Erythroblast (primary cell): Measurements from ENCODE around the gene ABCA7.

Experiments used
- GATA1 ChIP-seq: IDR thresholded peaks from 2 replicates; pipeline ENCODE4 v1.6.1; 2011; ENCODE audit warnings: low read depth, mild to moderate bottlenecking, control low read depth, low read length, moderate library complexity
- POLR2A ChIP-seq: IDR thresholded peaks from 2 replicates; pipeline ENCODE4 v1.6.1; 2011; ENCODE audit warnings: mild to moderate bottlenecking, low read length

DNA sequence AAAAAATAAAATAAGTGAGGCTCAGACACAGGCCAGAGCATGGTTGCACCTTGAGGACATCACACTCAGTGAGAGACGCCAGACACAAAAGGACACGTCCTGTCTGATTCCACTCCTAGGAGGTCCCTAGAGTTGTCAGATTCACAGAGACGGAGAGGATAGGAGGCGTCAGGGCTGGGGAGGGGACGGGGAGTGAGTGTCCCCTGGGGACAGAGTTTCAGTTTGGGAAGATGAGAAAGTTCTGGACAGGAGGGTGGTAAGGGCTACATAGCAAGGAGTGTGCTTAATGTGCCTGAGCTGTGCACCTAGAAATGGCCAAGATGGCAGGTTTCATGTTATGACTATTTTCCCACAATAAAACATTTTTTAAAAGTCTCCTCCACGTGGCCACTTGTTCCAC, 41.8 kb upstream of the ABCA7 start:
- TF ChIP-seq POLR2A: no peak
- TF ChIP-seq GATA1: no peak
